ELR (cell line): Measurements from ENCODE around the gene RNU6-9.
A peak's percentile ranks its signal among the peaks of the same experiment; 100 is the strongest.
"Not testable (repeated sequence)": the region's sequence is repeated elsewhere in the genome, so short reads cannot be mapped to it uniquely, and the experiment has no call there.

ENCODE experiments used
- DNase-seq: peaks from one replicate; pipeline ENCODE4 v3.0.0-alpha.2; 2015; ENCODE audit warnings: low read depth

Gene RNU6-9

DNA sequence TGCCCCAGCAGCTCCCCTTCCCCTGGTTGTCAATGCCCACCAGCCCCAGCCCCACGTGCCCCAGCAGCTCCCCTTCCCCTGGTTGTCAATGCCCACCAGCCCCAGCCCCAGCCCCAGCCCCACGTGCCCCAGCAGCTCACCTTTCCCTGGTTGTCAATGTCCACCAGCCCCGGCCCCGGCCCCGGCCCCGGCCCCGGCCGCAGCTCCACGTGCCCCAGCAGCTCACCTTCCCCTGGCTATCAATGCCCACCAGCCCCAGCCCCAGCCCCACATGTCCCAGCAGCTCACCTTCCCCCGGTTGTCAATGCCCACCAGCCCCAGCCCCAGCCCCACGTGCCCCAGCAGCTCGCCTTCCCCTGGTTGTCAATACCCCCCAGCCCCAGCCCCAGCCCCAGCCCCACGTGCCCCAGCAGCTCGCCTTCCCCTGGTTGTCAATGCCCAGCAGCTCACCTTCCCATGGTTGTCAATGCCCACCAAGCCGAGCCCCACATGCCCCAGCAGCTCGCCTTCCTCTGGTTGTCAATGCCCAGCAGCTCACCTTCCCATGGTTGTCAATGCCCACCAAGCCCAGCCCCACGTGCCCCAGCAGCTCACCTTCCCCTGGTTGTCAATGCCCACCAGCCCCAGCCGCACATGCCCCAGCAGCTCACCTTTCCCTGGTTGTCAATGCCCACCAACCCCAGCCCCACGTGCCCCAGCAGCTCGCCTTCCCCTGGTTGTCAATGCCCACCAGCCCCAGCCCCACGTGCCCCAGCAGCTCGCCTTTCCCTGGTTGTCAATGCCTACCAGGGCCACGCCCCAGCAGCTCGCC, 14.3 kb upstream of the RNU6-9 start:
- not testable (repeated sequence) for DNase-seq

DNA sequence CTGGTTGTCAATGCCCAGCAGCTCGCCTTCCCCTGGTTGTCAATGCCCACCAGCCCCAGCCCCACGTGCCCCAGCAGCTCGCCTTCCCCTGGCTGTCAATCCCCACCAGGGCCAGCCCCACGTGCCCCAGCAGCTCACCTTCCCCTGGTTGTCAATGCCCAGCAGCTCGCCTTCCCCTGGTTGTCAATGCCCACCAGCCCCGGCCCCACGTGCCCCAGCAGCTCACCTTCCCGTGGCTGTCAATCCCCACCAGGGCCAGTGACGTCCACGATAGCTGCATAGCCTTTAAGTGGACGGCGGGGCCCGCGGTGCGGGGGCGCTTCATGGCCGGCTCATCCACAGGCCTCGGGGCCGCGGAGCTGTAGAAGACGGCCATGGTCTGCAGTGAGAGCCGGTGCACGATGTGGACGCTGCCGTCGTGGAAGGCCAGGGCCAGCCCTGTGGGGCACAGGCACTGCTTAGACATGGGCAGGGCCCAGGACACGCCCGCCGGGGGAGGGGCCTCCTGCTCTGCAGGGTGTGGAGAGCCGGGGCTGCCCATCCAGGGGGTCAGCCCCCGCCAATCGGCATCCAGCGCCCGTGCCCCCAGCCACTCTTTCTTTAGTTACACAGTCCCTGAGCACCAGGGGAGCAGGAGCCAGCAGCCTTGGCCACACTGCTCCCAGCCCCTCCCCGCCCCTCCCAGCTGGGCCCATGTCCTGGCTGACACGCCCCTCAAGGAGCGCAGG, 13.4 kb upstream of the RNU6-9 start:
- DNase-seq, result no peak

- DNase-seq, result no peak
Observed at GRCh38 chr19:881385-882071, 11.8 kb upstream of the RNU6-9 start.

- no peak for DNase-seq
Observed at GRCh38 chr19:882871-883497, 10.3 kb upstream of the RNU6-9 start.

GRCh38 chr19:883661-884211, 9.5 kb upstream of the RNU6-9 start:
- DNase-seq, result peak; percentile 25

DNA sequence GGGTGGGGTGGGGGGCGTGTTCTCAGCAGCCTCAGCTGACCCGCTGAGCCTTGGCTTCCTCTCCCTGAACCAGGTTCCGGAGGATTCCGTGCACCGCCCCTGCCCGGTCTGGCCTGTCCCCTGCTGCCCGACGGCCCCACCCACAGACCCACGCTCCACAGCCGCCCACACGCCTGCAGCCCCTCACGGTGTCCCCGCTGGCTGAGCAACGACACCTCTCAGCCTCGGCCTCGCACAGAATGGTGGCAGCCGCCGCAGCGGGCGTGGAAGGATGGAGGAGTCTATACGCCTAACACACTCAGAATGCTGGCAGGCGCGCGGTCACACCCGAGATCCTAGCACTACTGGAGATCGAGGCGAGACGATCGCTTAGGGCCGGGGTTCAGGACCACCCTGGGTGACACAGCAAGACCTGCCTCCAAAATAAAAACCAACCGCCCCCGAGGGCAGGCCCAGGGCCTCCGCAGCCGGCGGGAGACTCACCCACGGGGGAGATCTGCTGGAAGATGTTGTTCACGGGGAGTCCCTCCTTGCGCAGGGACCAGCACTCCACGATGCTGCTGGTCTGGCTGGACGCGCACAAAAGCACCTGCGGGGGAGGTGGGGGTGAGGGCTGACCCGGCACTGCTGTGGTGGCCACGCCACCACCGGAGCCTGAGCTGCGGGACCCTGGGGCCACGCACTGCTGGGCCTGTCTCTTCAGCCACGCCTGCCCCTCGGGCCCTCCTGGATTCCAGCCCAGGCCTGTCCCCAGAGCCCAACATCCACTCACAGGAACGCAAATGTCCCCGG, 8.7 kb upstream of the RNU6-9 start:
- DNase-seq, result no peak

- no peak for DNase-seq
Observed at GRCh38 chr19:885536-886224, 7.6 kb upstream of the RNU6-9 start.

DNA sequence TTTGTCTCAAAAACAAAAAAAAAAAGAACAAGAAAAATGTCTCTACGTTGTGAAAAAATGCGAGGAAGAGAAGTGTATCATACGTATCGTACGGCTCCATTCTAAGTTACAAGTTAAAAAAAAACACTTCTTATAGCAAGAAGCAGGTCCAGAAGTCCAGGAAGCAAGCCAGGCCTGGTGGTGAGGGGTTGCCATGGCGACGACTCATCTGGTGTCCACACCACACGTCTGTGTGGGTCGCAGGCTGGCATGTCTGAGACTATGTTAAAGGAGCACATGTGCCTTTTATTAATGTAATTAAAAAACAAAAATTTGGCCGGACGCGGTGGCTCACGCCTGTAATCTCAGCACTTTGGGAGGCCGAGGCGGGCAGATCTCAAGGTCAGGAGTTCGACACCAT, 6.2 kb upstream of the RNU6-9 start:
- DNase-seq, result peak; percentile 70

DNA sequence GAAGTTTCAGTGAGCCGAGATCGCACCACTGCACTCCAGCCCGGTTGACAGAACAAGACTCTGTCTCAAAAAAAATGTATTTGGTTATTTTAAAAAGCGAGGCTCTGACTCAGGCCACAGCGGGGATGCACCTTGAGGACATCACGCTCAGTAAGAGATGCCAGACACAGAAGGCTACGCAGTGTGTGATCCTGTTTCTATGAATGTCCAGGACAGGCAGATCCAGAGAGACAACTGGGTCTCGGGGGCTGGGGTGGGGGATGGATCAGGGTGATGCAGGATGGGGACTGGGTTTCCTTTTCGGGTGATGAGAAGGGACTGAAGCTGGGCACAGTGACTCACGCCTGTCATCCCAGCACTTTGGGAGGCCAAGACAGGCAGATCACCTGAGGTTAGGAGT, 5.7 kb upstream of the RNU6-9 start:
- DNase-seq, result no peak

DNA sequence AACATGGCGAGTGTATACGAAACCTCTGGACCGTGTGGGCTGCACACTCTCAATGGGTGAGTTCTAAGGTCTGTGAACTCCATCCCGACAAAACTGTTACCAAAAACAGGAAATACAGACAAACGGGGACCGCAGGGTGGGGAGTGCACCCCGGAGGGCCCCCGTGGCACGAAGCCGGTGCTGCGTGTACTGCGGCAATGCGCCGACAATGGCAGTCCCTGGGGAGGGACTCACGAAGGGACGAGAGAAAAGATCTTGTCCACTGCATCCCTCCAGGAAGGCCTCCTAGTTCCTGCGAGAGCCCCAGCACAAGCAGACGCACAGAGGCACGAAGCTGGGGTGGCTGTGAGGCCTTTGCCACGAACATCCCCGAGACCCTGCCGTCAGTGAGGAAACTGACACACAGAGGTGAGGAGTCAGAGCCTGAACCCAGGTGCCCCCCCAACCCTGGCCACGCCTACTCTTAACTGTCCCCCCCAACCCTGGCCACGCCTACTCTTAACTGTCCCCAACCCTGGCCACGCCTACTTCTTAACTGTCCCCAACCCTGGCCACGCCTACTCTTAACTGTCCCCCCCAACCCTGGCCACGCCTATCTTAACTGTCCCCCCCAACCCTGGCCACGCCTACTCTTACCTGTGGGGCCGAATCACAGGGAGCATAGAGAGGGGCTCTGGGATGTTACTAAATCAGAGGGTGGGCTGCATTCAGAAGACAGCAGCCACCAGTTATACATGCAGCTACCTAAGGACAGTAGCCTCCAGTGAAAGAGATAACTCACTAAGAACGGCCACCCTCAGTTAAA, 4.5 kb upstream of the RNU6-9 start:
- no peak for DNase-seq

DNA sequence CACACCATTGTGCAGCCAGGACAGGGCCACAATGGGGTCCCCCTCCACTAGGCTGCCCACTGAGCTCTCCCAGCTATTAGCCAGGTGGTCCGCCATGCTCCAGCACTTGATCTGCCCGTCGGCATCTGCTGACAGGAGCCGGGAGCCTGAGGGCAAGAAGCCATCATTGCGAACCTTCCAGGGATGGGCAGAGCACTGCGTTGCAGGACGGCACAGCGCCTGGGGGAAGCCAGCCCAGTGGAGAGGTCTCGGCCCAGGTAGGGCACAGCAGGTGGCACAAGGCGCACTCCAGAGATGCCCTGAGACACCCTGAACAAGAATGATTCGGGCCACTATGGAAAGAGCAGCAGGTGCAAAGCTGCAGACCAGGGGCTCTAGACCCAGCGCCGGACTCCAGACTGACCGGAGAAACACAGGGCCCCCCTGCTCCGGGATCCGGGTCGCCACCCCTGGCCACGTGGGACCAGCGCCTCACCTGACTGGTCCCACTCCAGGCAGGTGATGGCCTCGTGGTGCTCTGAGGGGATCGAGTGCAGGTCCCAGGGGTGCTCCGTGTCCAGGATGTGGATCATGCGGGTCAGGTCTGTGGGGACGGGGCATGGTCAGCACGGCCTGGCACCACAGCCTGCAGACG, 3.5 kb upstream of the RNU6-9 start:
- DNase-seq, result no peak

- no peak for DNase-seq
Observed at GRCh38 chr19:890831-891230, 2.5 kb upstream of the RNU6-9 start.

DNA sequence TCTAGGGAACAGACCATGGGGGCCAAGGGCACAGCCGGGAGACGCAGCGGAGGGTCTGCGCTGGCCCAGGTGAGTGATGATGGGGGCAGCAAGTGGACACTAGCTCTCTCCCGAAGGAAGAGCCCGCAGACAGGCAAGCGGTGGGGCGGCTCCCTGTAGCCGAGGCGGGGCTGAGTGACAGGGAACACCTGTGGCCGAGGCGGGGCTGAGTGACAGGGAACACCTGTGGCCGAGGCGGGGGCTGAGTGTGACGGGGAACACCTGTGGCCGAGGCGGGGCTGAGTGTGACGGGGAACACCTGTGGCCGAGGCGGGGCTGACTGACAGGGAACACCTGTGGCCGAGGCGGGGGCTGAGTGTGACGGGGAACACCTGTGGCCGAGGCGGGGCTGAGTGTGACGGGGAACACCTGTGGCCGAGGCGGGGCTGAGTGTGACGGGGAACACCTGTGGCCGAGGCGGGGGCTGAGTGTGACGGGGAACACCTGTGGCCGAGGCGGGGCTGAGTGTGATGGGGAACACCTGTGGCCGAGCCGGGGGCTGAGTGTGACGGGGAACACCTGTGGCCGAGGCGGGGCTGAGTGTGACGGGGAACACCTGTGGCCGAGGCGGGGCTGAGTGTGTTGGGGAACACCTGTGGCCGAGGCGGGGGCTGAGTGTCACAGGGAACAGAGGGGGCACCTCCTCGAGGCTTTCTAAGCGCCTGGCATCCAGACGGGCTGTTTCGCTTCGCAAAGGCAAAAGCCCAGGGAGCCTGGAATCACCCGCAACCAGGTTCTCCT, 1.7 kb upstream of the RNU6-9 start:
- DNase-seq, result not testable (repeated sequence)

DNA sequence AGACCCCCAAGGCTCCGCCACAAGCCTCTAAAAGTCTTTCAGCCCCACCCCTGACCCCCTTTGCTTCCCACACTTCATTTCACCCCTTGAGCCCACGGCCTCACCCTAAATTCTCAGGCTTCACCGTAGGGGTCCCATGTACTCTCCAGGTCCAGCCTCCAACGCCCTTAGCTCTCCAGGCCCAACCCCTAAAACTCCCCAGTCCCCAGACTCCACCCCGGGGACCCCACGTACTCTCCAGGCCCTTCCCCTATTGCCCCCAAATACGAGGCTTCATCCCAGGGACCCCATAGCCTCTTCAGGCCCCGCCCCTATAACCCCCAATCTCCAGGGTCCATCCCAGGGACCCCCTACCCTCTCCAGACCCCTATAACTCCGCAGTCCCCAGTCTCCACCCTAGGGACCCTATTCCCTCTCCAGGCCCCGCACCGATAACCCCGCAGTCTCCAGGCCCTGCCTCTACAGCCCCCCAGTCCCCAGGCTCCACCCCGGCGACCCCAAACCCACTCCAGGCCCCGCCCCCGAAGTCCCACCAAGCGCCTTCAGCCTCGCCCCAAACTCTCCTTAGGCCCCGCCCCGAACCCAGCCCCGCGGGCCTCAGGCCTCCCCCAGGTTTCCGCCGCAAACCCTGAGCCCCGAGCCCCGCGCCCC, 916 bp upstream of the RNU6-9 start:
- DNase-seq, result peak; percentile 38

DNA sequence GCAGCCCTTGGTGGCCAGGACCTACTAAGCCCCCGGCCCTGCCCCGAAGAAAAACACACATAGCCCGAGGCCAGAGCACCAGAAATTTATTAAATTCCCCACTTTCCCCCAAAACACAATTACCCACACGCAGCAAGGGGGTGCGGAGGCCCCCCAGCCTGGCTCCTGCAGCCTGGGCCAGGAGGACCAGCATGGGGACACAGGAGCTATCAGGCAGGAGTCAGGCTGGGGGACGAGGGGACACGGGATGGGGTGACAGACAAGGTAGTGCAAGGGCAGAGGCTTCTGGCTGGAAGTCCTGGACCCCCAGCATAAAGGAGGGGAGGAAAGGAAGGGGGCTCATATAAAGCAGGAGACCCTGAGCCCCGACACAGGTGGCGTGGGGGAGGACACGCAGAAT, 3.1 kb downstream of the RNU6-9 start:
- DNase-seq, result no peak

- no peak for DNase-seq
Observed at GRCh38 chr19:896999-897398, 3.7 kb downstream of the RNU6-9 start.

DNA sequence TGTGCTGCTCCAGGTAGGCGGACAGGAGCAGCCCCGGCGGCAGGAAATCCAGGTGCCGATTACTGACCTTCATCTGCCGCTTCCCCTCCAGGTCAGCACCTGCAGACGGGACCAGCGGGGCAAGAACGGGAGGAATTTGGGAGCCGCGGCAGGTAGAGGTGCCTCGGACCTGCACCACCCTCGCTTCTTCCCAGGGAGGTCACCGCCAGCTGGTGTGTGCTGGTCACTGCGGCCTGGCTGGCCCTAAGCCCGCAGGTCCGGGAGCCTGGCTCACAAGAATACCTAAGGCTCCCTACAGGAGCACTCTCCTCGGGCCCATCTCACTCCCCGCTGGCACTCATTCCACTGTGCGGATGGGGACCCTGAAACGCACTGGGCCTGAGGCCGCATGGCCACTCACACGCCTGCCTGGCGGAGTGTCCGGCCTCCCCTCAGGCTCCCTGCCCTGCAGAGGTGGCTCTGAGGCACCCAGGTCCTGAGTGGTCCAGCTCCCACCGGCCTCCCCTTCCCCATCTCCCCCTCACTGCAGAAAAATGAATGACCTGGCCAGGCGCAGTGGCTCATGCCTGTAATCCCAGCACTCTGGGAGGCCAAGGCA, 4.3 kb downstream of the RNU6-9 start:
- peak; percentile 37 for DNase-seq

GRCh38 chr19:898663-899062, 5.4 kb downstream of the RNU6-9 start:
- DNase-seq, result no peak
